Measurements from ENCODE around the gene KIAA0825.
"Not testable (repeated sequence)": the region's sequence is repeated elsewhere in the genome, so short reads cannot be mapped to it uniquely, and the experiment has no call there.

Gene KIAA0825

GRCh38 chr5:94180761-94181160 lies 437.6 kb downstream of the KIAA0825 start:
- no peak for DNase-seq (ENCODE audit: low read depth, low spot score)
- Histone ChIP-seq H3K9me3 (ENCODE audit: insufficient read depth, low read length) (no peaks in the 10 kb centered on the region), H3K36me3 (ENCODE audit: insufficient read depth, insufficient read length, low read length) (no peaks in the 10 kb centered on the region), H3K9ac (ENCODE audit: insufficient read length, low read depth) (no peak overlapping the region), H3K4me3 (ENCODE audit: insufficient read length, low read depth) (no peak overlapping the region), H3K4me1 (ENCODE audit: insufficient read depth, insufficient read length) (no peaks in the 10 kb centered on the region), H3K27me3 (ENCODE audit: insufficient read depth, insufficient read length) (no peaks in the 10 kb centered on the region)
- TF ChIP-seq SUZ12 (IDR thresholded peaks at IDR 0.05; ENCODE audit: extremely low read depth, insufficient read depth, insufficient read length) (no peak), ZNF274 (IDR thresholded peaks at IDR 0.05; ENCODE audit: low read depth, low read length) (no peak), YY1 (IDR thresholded peaks at IDR 0.05; ENCODE audit: insufficient read depth, insufficient read length) (no peak)

- H3K4me1 ChIP-seq (ENCODE audit: insufficient read depth, insufficient read length) = no peaks in the 10 kb centered on the region
- no peaks in the 10 kb centered on the region for H3K36me3 ChIP-seq (ENCODE audit: insufficient read depth, insufficient read length, low read length)
- no peaks in the 10 kb centered on the region for H3K27me3 ChIP-seq (ENCODE audit: insufficient read depth, insufficient read length)
- H3K4me3 ChIP-seq (ENCODE audit: insufficient read length, low read depth) = no peak overlapping the region
- H3K9ac ChIP-seq (ENCODE audit: insufficient read length, low read depth) = no peak overlapping the region
- DNase-seq (ENCODE audit: low read depth, low spot score) = no peak
- TF ChIP-seq SUZ12 (IDR thresholded peaks at IDR 0.05; ENCODE audit: extremely low read depth, insufficient read depth, insufficient read length) (no peak), ZNF274 (IDR thresholded peaks at IDR 0.05; ENCODE audit: low read depth, low read length) (no peak), YY1 (IDR thresholded peaks at IDR 0.05; ENCODE audit: insufficient read depth, insufficient read length) (no peak)
- H3K9me3 ChIP-seq (ENCODE audit: insufficient read depth, low read length) = no peaks in the 10 kb centered on the region
Measured at GRCh38 chr5:94175912-94176311, 442.5 kb downstream of the KIAA0825 start.

- Histone ChIP-seq H3K9me3 (ENCODE audit: insufficient read depth, low read length) (no peaks in the 10 kb centered on the region), H3K27me3 (ENCODE audit: insufficient read depth, insufficient read length) (no peaks in the 10 kb centered on the region), H3K9ac (ENCODE audit: insufficient read length, low read depth) (no peak overlapping the region), H3K4me3 (ENCODE audit: insufficient read length, low read depth) (no peak overlapping the region), H3K4me1 (ENCODE audit: insufficient read depth, insufficient read length) (no peaks in the 10 kb centered on the region), H3K36me3 (ENCODE audit: insufficient read depth, insufficient read length, low read length) (no peaks in the 10 kb centered on the region)
- no peak for TF ChIP-seq YY1 (IDR thresholded peaks at IDR 0.05; ENCODE audit: insufficient read depth, insufficient read length)
- no peak for DNase-seq (ENCODE audit: low read depth, low spot score)
Measured at GRCh38 chr5:94174748-94175411, 443.5 kb downstream of the KIAA0825 start.

GRCh38 chr5:94173100-94173499 lies 445.3 kb downstream of the KIAA0825 start:
- no peak for TF ChIP-seq ZNF274 (IDR thresholded peaks at IDR 0.05; ENCODE audit: low read depth, low read length)
- TF ChIP-seq YY1 (IDR thresholded peaks at IDR 0.05; ENCODE audit: insufficient read depth, insufficient read length) = no peak
- no peak for TF ChIP-seq SUZ12 (IDR thresholded peaks at IDR 0.05; ENCODE audit: extremely low read depth, insufficient read depth, insufficient read length)

GRCh38 chr5:94171070-94171469 lies 447.3 kb downstream of the KIAA0825 start:
- H3K9me3 ChIP-seq (ENCODE audit: insufficient read depth, low read length); H3K4me1 ChIP-seq (ENCODE audit: insufficient read depth, insufficient read length); H3K27me3 ChIP-seq (ENCODE audit: insufficient read depth, insufficient read length); DNase-seq (ENCODE audit: low read depth, low spot score); H3K4me3 ChIP-seq (ENCODE audit: insufficient read length, low read depth); H3K36me3 ChIP-seq (ENCODE audit: insufficient read depth, insufficient read length, low read length); H3K9ac ChIP-seq (ENCODE audit: insufficient read length, low read depth): not testable (repeated sequence)

More at GRCh38 chr5:94173100-94173499, 445.3 kb downstream of the KIAA0825 start:
- no peaks in the 10 kb centered on the region for H3K36me3 ChIP-seq (ENCODE audit: insufficient read depth, insufficient read length, low read length)
- no peak for DNase-seq (ENCODE audit: low read depth, low spot score)
- no peak overlapping the region for H3K9ac ChIP-seq (ENCODE audit: insufficient read length, low read depth)
- H3K4me1 ChIP-seq (ENCODE audit: insufficient read depth, insufficient read length) = no peaks in the 10 kb centered on the region
- no peak overlapping the region for H3K4me3 ChIP-seq (ENCODE audit: insufficient read length, low read depth)
- H3K9me3 ChIP-seq (ENCODE audit: insufficient read depth, low read length) = no peaks in the 10 kb centered on the region
- no peaks in the 10 kb centered on the region for H3K27me3 ChIP-seq (ENCODE audit: insufficient read depth, insufficient read length)

- H3K4me3 ChIP-seq (ENCODE audit: insufficient read length, low read depth); H3K27me3 ChIP-seq (ENCODE audit: insufficient read depth, insufficient read length); DNase-seq (ENCODE audit: low read depth, low spot score): not testable (repeated sequence)
Measured at GRCh38 chr5:94170158-94170557, 448.2 kb downstream of the KIAA0825 start.

GRCh38 chr5:94168151-94168550 lies 450.3 kb downstream of the KIAA0825 start:
- H3K9me3 ChIP-seq (ENCODE audit: insufficient read depth, low read length) = no peaks in the 10 kb centered on the region
- no peak overlapping the region for H3K9ac ChIP-seq (ENCODE audit: insufficient read length, low read depth)
- TF ChIP-seq YY1 (IDR thresholded peaks at IDR 0.05; ENCODE audit: insufficient read depth, insufficient read length) (no peak), SUZ12 (IDR thresholded peaks at IDR 0.05; ENCODE audit: extremely low read depth, insufficient read depth, insufficient read length) (no peak), ZNF274 (IDR thresholded peaks at IDR 0.05; ENCODE audit: low read depth, low read length) (no peak)
- H3K27me3 ChIP-seq (ENCODE audit: insufficient read depth, insufficient read length) = no peaks in the 10 kb centered on the region
- H3K36me3 ChIP-seq (ENCODE audit: insufficient read depth, insufficient read length, low read length) = no peaks in the 10 kb centered on the region
- H3K4me1 ChIP-seq (ENCODE audit: insufficient read depth, insufficient read length) = no peaks in the 10 kb centered on the region
- no peak overlapping the region for H3K4me3 ChIP-seq (ENCODE audit: insufficient read length, low read depth)
- no peak for DNase-seq (ENCODE audit: low read depth, low spot score)

More at GRCh38 chr5:94170158-94170557, 448.2 kb downstream of the KIAA0825 start:
- not testable (repeated sequence) for H3K9me3 ChIP-seq (ENCODE audit: insufficient read depth, low read length); H3K9ac ChIP-seq (ENCODE audit: insufficient read length, low read depth); H3K4me1 ChIP-seq (ENCODE audit: insufficient read depth, insufficient read length); H3K36me3 ChIP-seq (ENCODE audit: insufficient read depth, insufficient read length, low read length)

- TF ChIP-seq SUZ12 (IDR thresholded peaks at IDR 0.05; ENCODE audit: extremely low read depth, insufficient read depth, insufficient read length) = no peak
- no peak for TF ChIP-seq ZNF274 (IDR thresholded peaks at IDR 0.05; ENCODE audit: low read depth, low read length)
- TF ChIP-seq YY1 (IDR thresholded peaks at IDR 0.05; ENCODE audit: insufficient read depth, insufficient read length) = no peak
Measured at GRCh38 chr5:94161801-94162200, 456.6 kb downstream of the KIAA0825 start.

More at GRCh38 chr5:94161801-94162200, 456.6 kb downstream of the KIAA0825 start:
- no peaks in the 10 kb centered on the region for H3K4me1 ChIP-seq (ENCODE audit: insufficient read depth, insufficient read length)
- DNase-seq (ENCODE audit: low read depth, low spot score) = no peak
- H3K9me3 ChIP-seq (ENCODE audit: insufficient read depth, low read length) = no peaks in the 10 kb centered on the region
- no peaks in the 10 kb centered on the region for H3K27me3 ChIP-seq (ENCODE audit: insufficient read depth, insufficient read length)
- no peak overlapping the region for H3K9ac ChIP-seq (ENCODE audit: insufficient read length, low read depth)
- no peak overlapping the region for H3K4me3 ChIP-seq (ENCODE audit: insufficient read length, low read depth)
- H3K36me3 ChIP-seq (ENCODE audit: insufficient read depth, insufficient read length, low read length) = no peaks in the 10 kb centered on the region
